Renal pelvis (tissue), 4 donors: Measurements from ENCODE around the gene FMC1. TPM values are rescaled to one million over a fixed set of nuclear protein-coding genes. Genes with fewer than 3 reads are reported as not detected.
A peak's percentile ranks its signal among the peaks of the same experiment; 100 is the strongest.
"Not testable (repeated sequence)": the region's sequence is repeated elsewhere in the genome, so short reads cannot be mapped to it uniquely, and the experiment has no call there.

ENCODE experiments used
- DNase-seq: peaks from one replicate; pipeline ENCODE4 v3.0.0-alpha.2; 2013
- polyA plus RNA-seq, 3 donors: library from polyadenylated mRNA; unstranded; fragments of 120-200 nt; gene quantifications; one replicate each; pipeline ENCODE4 v1.2.1, GENCODE V29; 2013; ENCODE audit not compliant: insufficient read length in 3 of 3

FMC1 gene
- polyA plus RNA-seq, 3 donors, result 26.7 to 39.4 (median 30.4) TPM

- DNase-seq, result not testable (repeated sequence)
Observed at GRCh38 chr7:139333443-139333842, 7.7 kb upstream of the FMC1 start.

GRCh38 chr7:139334399-139335150 lies 6.6 kb upstream of the FMC1 start:
- no peak for DNase-seq

GRCh38 chr7:139339025-139339424 lies 2.1 kb upstream of the FMC1 start:
- no peak for DNase-seq

GRCh38 chr7:139339698-139340036 lies 1.5 kb upstream of the FMC1 start:
- no peak for DNase-seq

GRCh38 chr7:139340037-139340807 lies 915 bp upstream of the FMC1 start:
- peak; percentile 100 for DNase-seq

- no peak for DNase-seq
Observed at GRCh38 chr7:139340808-139341057, 404 bp upstream of the FMC1 start.

- DNase-seq, result no peak
Observed at GRCh38 chr7:139341776-139342226, 664 bp downstream of the FMC1 start.

GRCh38 chr7:139345042-139345441 lies 3.9 kb downstream of the FMC1 start:
- DNase-seq, result no peak

- DNase-seq, result no peak
Observed at GRCh38 chr7:139351027-139351426, 9.9 kb downstream of the FMC1 start.

- DNase-seq, result no peak
Observed at GRCh38 chr7:139354729-139355128, 13.6 kb downstream of the FMC1 start.

- no peak for DNase-seq
Observed at GRCh38 chr7:139355320-139355719, 14.2 kb downstream of the FMC1 start.

GRCh38 chr7:139357729-139358506 lies 16.8 kb downstream of the FMC1 start:
- DNase-seq, result not testable (repeated sequence)

GRCh38 chr7:139358541-139359365 lies 17.6 kb downstream of the FMC1 start:
- peak; percentile 52 for DNase-seq

GRCh38 chr7:139359366-139360209 lies 18.5 kb downstream of the FMC1 start, which contains the start of gene LUC7L2:
TSS of gene LUC7L2 (plus strand) at chr7:139359894. CDS start at chr7:139360262, 368 bp downstream.
- peak; percentile 99 for DNase-seq

- peak; percentile 97 for DNase-seq
Observed at GRCh38 chr7:139360210-139360947, 19.2 kb downstream of the FMC1 start.

GRCh38 chr7:139360948-139361307 lies 19.8 kb downstream of the FMC1 start:
- no peak for DNase-seq

GRCh38 chr7:139361523-139361922 lies 20.4 kb downstream of the FMC1 start:
- no peak for DNase-seq

- DNase-seq, result no peak
Observed at GRCh38 chr7:139362302-139362701, 21.2 kb downstream of the FMC1 start.

GRCh38 chr7:139362981-139363380 lies 21.8 kb downstream of the FMC1 start:
- no peak for DNase-seq

- DNase-seq, result no peak
Observed at GRCh38 chr7:139365336-139365735, 24.2 kb downstream of the FMC1 start.
